ENCODE results near the gene CEP44. TPM values are rescaled to one million over a fixed set of nuclear protein-coding genes. Genes with fewer than 3 reads are reported as not detected.
"Not testable (repeated sequence)": the region's sequence is repeated elsewhere in the genome, so short reads cannot be mapped to it uniquely, and the experiment has no call there.

The CEP44 gene
- total RNA-seq, 1 experiment from 2014 or later, result 20.0 TPM

DNA sequence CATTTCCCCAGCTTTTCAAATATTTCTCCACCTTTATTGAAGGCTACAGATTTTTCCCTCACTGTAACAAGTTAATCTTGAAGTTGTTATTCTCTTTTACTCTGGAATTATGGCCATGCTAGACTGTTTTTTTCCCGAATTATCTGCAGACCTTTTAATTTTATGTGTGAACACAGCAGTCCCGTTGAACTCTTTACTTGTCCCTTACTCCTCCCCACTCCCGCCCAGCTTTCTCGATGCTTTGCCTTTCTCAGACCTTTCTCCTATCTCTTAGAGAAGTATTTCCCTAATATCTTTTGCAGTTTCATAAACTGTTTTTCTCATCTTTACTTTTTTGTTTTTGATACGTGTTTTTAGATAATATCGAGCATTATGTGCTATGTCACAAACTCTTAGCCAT is 776 bp downstream of the CEP44 start:
- peaks cover 14% of the 10 kb centered on the region for H3K36me3 Mint-ChIP-seq (ENCODE audit: insufficient read depth, unreplicated experiment)

DNA sequence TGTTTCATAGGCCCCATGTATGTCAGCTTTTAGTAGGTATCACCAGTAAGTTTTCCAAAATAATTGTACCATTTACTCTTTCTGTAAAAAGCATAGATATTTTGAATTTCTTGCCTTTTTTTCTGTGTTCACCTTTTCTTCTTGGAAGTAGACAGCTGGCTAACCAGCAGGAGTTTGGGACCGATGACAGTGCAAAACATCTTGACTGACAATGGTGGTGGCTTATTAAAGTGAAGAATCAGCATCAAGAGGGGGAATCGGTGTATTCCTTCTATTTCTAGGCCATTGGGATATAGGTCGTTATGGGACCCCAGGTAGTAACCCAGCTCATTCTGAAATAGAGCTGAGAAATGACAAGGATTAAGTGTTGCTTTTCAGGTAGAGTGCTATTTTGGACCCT is 3.2 kb downstream of the CEP44 start:
- POLR2A ChIA-PET, result no interaction called here
- peaks cover 18% of the 10 kb centered on the region for H3K9me3 Mint-ChIP-seq (ENCODE audit: unreplicated experiment)
- CTCF ChIA-PET, result no interaction called here
- TF ChIP-seq, protein P1, sequence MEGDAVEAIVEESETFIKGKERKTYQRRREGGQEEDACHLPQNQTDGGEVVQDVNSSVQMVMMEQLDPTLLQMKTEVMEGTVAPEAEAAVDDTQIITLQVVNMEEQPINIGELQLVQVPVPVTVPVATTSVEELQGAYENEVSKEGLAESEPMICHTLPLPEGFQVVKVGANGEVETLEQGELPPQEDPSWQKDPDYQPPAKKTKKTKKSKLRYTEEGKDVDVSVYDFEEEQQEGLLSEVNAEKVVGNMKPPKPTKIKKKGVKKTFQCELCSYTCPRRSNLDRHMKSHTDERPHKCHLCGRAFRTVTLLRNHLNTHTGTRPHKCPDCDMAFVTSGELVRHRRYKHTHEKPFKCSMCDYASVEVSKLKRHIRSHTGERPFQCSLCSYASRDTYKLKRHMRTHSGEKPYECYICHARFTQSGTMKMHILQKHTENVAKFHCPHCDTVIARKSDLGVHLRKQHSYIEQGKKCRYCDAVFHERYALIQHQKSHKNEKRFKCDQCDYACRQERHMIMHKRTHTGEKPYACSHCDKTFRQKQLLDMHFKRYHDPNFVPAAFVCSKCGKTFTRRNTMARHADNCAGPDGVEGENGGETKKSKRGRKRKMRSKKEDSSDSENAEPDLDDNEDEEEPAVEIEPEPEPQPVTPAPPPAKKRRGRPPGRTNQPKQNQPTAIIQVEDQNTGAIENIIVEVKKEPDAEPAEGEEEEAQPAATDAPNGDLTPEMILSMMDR (IDR thresholded peaks at IDR 0.05; ENCODE audit: insufficient read depth in 1 of 2, low read depth in 1 of 2, low read length in 1 of 2, severe bottlenecking in 1 of 2, unreplicated experiment in 1 of 2), result no peak
- H3K4me1 Mint-ChIP-seq (ENCODE audit: low read depth, unreplicated experiment), result peaks cover 11% of the 10 kb centered on the region
- peaks cover 14% of the 10 kb centered on the region for H3K36me3 Mint-ChIP-seq (ENCODE audit: insufficient read depth, unreplicated experiment)
- Histone ChIP-seq H3K27me3 (replicated peaks; ENCODE audit: control insufficient read depth, insufficient read depth, low read length) (no peaks in the 10 kb centered on the region), H3K4me1 (peaks cover 7% of the 10 kb centered on the region; the same call in 1 of the 2 replicates), H3K36me3 (ENCODE audit: control insufficient read depth, insufficient read depth, low read length) (no peaks in the 10 kb centered on the region), H3K9me3 (peaks cover 1% of the 10 kb centered on the region; the same call in 1 of the 2 replicates), H3K4me3 (ENCODE audit: low read depth, low read length) (no peak overlapping the region)
- H3K27ac Mint-ChIP-seq (ENCODE audit: unreplicated experiment), result no peak overlapping the region
- no TSS peak for BruUV-seq (replicated peaks)
- H3K27me3 Mint-ChIP-seq (ENCODE audit: insufficient read depth, unreplicated experiment), result no peaks in the 10 kb centered on the region
- H3K4me3 Mint-ChIP-seq (ENCODE audit: unreplicated experiment), result no peak overlapping the region
- no peak for DNase-seq
- intact Hi-C loops (cut with micrococcal nuclease; ENCODE audit: unreplicated experiment), result no loop called here

More for the DNA sequence above, 776 bp downstream of the CEP44 start:
- Mint-ChIP-seq H3K27me3 (ENCODE audit: insufficient read depth, unreplicated experiment) (no peaks in the 10 kb centered on the region), H3K4me1 (ENCODE audit: low read depth, unreplicated experiment) (peaks cover 11% of the 10 kb centered on the region), H3K4me3 (ENCODE audit: unreplicated experiment) (peak overlapping the region; percentile 81), H3K9me3 (ENCODE audit: unreplicated experiment) (no peaks in the 10 kb centered on the region), H3K27ac (ENCODE audit: unreplicated experiment) (peak overlapping the region; percentile 99)
- Histone ChIP-seq H3K4me3 (ENCODE audit: low read depth, low read length) (peak overlapping the region; percentile 61), H3K36me3 (ENCODE audit: control insufficient read depth, insufficient read depth, low read length) (no peaks in the 10 kb centered on the region), H3K9me3 (no peaks in the 10 kb centered on the region), H3K27me3 (replicated peaks; ENCODE audit: control insufficient read depth, insufficient read depth, low read length) (no peaks in the 10 kb centered on the region), H3K4me1 (peaks cover 7% of the 10 kb centered on the region; the same call in 1 of the 2 replicates)
- CTCF ChIA-PET, result no interaction called here
- DNase-seq, result no peak
- TF ChIP-seq, protein P1 (IDR thresholded peaks at IDR 0.05; ENCODE audit: insufficient read depth in 1 of 2, low read depth in 1 of 2, low read length in 1 of 2, severe bottlenecking in 1 of 2, unreplicated experiment in 1 of 2), result no peak
- intact Hi-C loops (cut with micrococcal nuclease; ENCODE audit: unreplicated experiment), result no loop called here
- BruUV-seq (replicated peaks), result no TSS peak
- POLR2A ChIA-PET, result no interaction called here

DNA sequence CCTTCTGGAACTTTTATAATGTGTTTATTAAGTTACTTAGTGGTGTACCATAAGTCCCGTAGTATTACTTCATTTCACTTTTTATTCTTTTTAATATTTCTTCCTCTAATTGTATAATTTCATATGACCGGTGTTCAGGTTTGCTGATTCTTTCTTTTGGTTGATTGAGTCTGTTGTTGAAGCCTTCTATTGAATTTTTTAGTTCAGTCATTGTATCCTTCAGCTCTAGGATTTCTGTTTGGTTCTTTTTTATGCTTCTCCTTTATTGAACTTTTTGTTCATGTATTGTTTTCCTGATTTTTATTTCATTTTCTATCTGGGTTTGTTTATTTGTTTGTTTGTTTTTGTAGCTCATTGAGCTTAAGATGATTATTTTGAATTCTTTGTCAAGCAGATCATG is 8.8 kb downstream of the CEP44 start:
- H3K27me3 Mint-ChIP-seq (ENCODE audit: insufficient read depth, unreplicated experiment), result no peaks in the 10 kb centered on the region
- H3K27ac Mint-ChIP-seq (ENCODE audit: unreplicated experiment), result no peak overlapping the region
- ChIA-PET CTCF (no interaction called here), POLR2A (no interaction called here)
- Histone ChIP-seq H3K9me3 (peaks cover 6% of the 10 kb centered on the region; the same call in 1 of the 2 replicates), H3K36me3 (ENCODE audit: control insufficient read depth, insufficient read depth, low read length) (no peaks in the 10 kb centered on the region), H3K4me1 (no peaks in the 10 kb centered on the region), H3K4me3 (ENCODE audit: low read depth, low read length) (no peak overlapping the region), H3K27me3 (replicated peaks; ENCODE audit: control insufficient read depth, insufficient read depth, low read length) (no peaks in the 10 kb centered on the region)
- TF ChIP-seq, protein P1 (IDR thresholded peaks at IDR 0.05; ENCODE audit: insufficient read depth in 1 of 2, low read depth in 1 of 2, low read length in 1 of 2, severe bottlenecking in 1 of 2, unreplicated experiment in 1 of 2), result no peak
- BruUV-seq (replicated peaks), result no TSS peak
- no peak for DNase-seq
- peaks cover 41% of the 10 kb centered on the region for H3K9me3 Mint-ChIP-seq (ENCODE audit: unreplicated experiment)
- H3K4me3 Mint-ChIP-seq (ENCODE audit: unreplicated experiment), result no peak overlapping the region
- intact Hi-C loops (cut with micrococcal nuclease; ENCODE audit: unreplicated experiment), result no loop called here
- peaks cover 19% of the 10 kb centered on the region for H3K36me3 Mint-ChIP-seq (ENCODE audit: insufficient read depth, unreplicated experiment)
- H3K4me1 Mint-ChIP-seq (ENCODE audit: low read depth, unreplicated experiment), result no peaks in the 10 kb centered on the region

DNA sequence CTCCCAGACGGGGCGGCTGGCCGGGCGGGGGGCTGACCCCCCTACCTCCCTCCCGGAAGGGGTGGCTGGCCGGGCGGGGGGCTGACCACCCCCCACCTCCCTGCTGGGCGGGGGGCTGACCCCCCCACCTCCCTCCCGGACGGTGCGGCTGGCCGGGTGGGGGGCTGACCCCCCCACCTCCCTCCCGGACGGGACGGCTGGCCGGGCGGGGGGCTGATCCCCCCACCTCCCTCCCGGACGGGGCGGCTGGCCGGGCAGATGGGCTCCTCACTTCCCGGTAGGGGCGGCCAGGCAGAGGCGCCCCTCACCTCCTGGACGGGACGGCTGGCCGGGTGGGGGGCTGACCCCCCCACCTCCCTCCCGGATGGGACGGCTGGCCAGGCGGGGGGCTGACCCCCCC is 10.9 kb downstream of the CEP44 start:
- POLR2A ChIA-PET; H3K4me3 Mint-ChIP-seq (ENCODE audit: unreplicated experiment); H3K27me3 Mint-ChIP-seq (ENCODE audit: insufficient read depth, unreplicated experiment); H3K4me1 Mint-ChIP-seq (ENCODE audit: low read depth, unreplicated experiment); H3K27me3 ChIP-seq (replicated peaks; ENCODE audit: control insufficient read depth, insufficient read depth, low read length); CTCF ChIA-PET; H3K4me3 ChIP-seq (ENCODE audit: low read depth, low read length); H3K27ac Mint-ChIP-seq (ENCODE audit: unreplicated experiment); H3K36me3 ChIP-seq (ENCODE audit: control insufficient read depth, insufficient read depth, low read length); H3K9me3 ChIP-seq; BruUV-seq (replicated peaks); H3K4me1 ChIP-seq; DNase-seq; intact Hi-C loops (cut with micrococcal nuclease; ENCODE audit: unreplicated experiment): not testable (repeated sequence)
- Mint-ChIP-seq H3K36me3 (ENCODE audit: insufficient read depth, unreplicated experiment) (peaks cover 19% of the 10 kb centered on the region), H3K9me3 (ENCODE audit: unreplicated experiment) (peaks cover 41% of the 10 kb centered on the region)

DNA sequence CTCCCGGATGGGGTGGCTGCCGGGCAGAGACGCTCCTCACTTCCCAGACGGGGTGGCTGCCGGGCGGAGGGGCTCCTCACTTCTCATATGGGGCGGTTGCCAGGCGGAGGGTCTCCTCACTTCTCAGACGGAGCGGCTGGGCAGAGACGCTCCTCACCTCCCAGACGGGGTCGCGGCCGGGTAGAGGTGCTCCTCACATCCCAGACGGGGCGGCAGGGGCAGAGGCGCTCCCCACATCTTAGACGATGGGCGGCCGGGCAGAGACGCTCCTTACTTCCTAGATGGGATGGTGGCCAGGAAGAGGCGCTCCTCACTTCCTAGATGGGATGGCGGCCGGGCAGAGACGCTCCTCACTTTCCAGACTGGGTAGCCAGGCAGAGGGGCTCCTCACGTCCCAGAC is 11.4 kb downstream of the CEP44 start:
- H3K9me3 ChIP-seq; H3K27me3 Mint-ChIP-seq (ENCODE audit: insufficient read depth, unreplicated experiment); intact Hi-C loops (cut with micrococcal nuclease; ENCODE audit: unreplicated experiment); H3K4me1 Mint-ChIP-seq (ENCODE audit: low read depth, unreplicated experiment); BruUV-seq (replicated peaks); H3K4me3 ChIP-seq (ENCODE audit: low read depth, low read length); DNase-seq; H3K27ac Mint-ChIP-seq (ENCODE audit: unreplicated experiment); H3K27me3 ChIP-seq (replicated peaks; ENCODE audit: control insufficient read depth, insufficient read depth, low read length); H3K4me1 ChIP-seq; CTCF ChIA-PET; POLR2A ChIA-PET; H3K36me3 ChIP-seq (ENCODE audit: control insufficient read depth, insufficient read depth, low read length); H3K4me3 Mint-ChIP-seq (ENCODE audit: unreplicated experiment): not testable (repeated sequence)
- peaks cover 39% of the 10 kb centered on the region for H3K9me3 Mint-ChIP-seq (ENCODE audit: unreplicated experiment)
- peaks cover 23% of the 10 kb centered on the region for H3K36me3 Mint-ChIP-seq (ENCODE audit: insufficient read depth, unreplicated experiment)

Data from Caco-2 (cell line).